ENCODE data around the gene TMEM271.

TMEM271 gene

GRCh38 chr4:528835-529234 lies 47.3 kb downstream of the TMEM271 start:
- H4K20me1 ChIP-seq (ENCODE audit: insufficient read depth, low read length) = no peaks in the 10 kb centered on the region
- TF ChIP-seq CTCF (IDR thresholded peaks at IDR 0.05; ENCODE audit: low read length) = no peak
- no peak overlapping the region for H3K27ac ChIP-seq (ENCODE audit: low read depth, low read length, poor library complexity, severe bottlenecking)
- no peaks in the 10 kb centered on the region for H3K27me3 ChIP-seq (ENCODE audit: insufficient read depth, low read length)
- no peaks in the 10 kb centered on the region for H3F3A ChIP-seq (ENCODE audit: insufficient read depth, low read length)
- no peak overlapping the region for H3K4me2 ChIP-seq (ENCODE audit: low read length)
- H2AFZ ChIP-seq (ENCODE audit: low read length) = no peak overlapping the region
- no peaks in the 10 kb centered on the region for H3K9me2 ChIP-seq (ENCODE audit: low read depth, low read length)
- no peaks in the 10 kb centered on the region for H3K79me2 ChIP-seq (ENCODE audit: insufficient read depth, low read length)
- H3K9ac ChIP-seq (ENCODE audit: low read length) = no peak overlapping the region
- peaks cover 34% of the 10 kb centered on the region for H3K36me3 ChIP-seq (ENCODE audit: insufficient read depth, low read length)
- H3K4me1 ChIP-seq (ENCODE audit: insufficient read depth, low read length, severe bottlenecking) = no peaks in the 10 kb centered on the region
- no peaks in the 10 kb centered on the region for H3K9me3 ChIP-seq (ENCODE audit: low read length)
- H3K4me3 ChIP-seq (ENCODE audit: low read depth, low read length, poor library complexity, severe bottlenecking) = no peak overlapping the region

GRCh38 chr4:528296-528695 lies 47.8 kb downstream of the TMEM271 start:
- Histone ChIP-seq H3F3A (ENCODE audit: insufficient read depth, low read length) (no peaks in the 10 kb centered on the region), H3K36me3 (ENCODE audit: insufficient read depth, low read length) (peaks cover 39% of the 10 kb centered on the region), H2AFZ (ENCODE audit: low read length) (no peak overlapping the region), H3K4me1 (ENCODE audit: insufficient read depth, low read length, severe bottlenecking) (no peaks in the 10 kb centered on the region), H3K27ac (ENCODE audit: low read depth, low read length, poor library complexity, severe bottlenecking) (no peak overlapping the region), H3K79me2 (ENCODE audit: insufficient read depth, low read length) (no peaks in the 10 kb centered on the region), H3K9me3 (ENCODE audit: low read length) (no peaks in the 10 kb centered on the region), H3K9ac (ENCODE audit: low read length) (no peak overlapping the region), H3K27me3 (ENCODE audit: insufficient read depth, low read length) (no peaks in the 10 kb centered on the region), H3K4me3 (ENCODE audit: low read depth, low read length, poor library complexity, severe bottlenecking) (no peak overlapping the region), H3K9me2 (ENCODE audit: low read depth, low read length) (no peaks in the 10 kb centered on the region), H3K4me2 (ENCODE audit: low read length) (no peak overlapping the region), H4K20me1 (ENCODE audit: insufficient read depth, low read length) (no peaks in the 10 kb centered on the region)
- TF ChIP-seq EZH2 (IDR thresholded peaks at IDR 0.05; ENCODE audit: borderline replicate concordance, low read length) (no peak), CTCF (IDR thresholded peaks at IDR 0.05; ENCODE audit: low read length) (no peak)

GRCh38 chr4:526971-527460 lies 49.1 kb downstream of the TMEM271 start:
- H3K4me3 ChIP-seq (ENCODE audit: low read depth, low read length, poor library complexity, severe bottlenecking) = no peak overlapping the region
- H3K27me3 ChIP-seq (ENCODE audit: insufficient read depth, low read length) = no peaks in the 10 kb centered on the region
- H2AFZ ChIP-seq (ENCODE audit: low read length) = no peak overlapping the region
- H3K4me2 ChIP-seq (ENCODE audit: low read length) = no peak overlapping the region
- no peak overlapping the region for H3K9ac ChIP-seq (ENCODE audit: low read length)
- H3F3A ChIP-seq (ENCODE audit: insufficient read depth, low read length) = no peaks in the 10 kb centered on the region
- H3K27ac ChIP-seq (ENCODE audit: low read depth, low read length, poor library complexity, severe bottlenecking) = no peak overlapping the region
- TF ChIP-seq EZH2 (IDR thresholded peaks at IDR 0.05; ENCODE audit: borderline replicate concordance, low read length) = no peak
- no peak for TF ChIP-seq CTCF (IDR thresholded peaks at IDR 0.05; ENCODE audit: low read length)
- H3K79me2 ChIP-seq (ENCODE audit: insufficient read depth, low read length) = no peaks in the 10 kb centered on the region
- H3K4me1 ChIP-seq (ENCODE audit: insufficient read depth, low read length, severe bottlenecking) = no peaks in the 10 kb centered on the region
- no peaks in the 10 kb centered on the region for H3K9me3 ChIP-seq (ENCODE audit: low read length)
- no peaks in the 10 kb centered on the region for H4K20me1 ChIP-seq (ENCODE audit: insufficient read depth, low read length)
- H3K9me2 ChIP-seq (ENCODE audit: low read depth, low read length) = no peaks in the 10 kb centered on the region
- H3K36me3 ChIP-seq (ENCODE audit: insufficient read depth, low read length) = peaks cover 39% of the 10 kb centered on the region
